HG03097 (cell line): Measurements from ENCODE around the gene PPP1R12B.
"Not testable (repeated sequence)": the region's sequence is repeated elsewhere in the genome, so short reads cannot be mapped to it uniquely, and the experiment has no call there.

ENCODE experiments used
- ATAC-seq: cut with Tn5 transposase; IDR thresholded peaks from one replicate; pipeline ENCODE4 v1.9.1; 2021; ENCODE audit not compliant: unreplicated experiment, low FRiP score

PPP1R12B gene

DNA sequence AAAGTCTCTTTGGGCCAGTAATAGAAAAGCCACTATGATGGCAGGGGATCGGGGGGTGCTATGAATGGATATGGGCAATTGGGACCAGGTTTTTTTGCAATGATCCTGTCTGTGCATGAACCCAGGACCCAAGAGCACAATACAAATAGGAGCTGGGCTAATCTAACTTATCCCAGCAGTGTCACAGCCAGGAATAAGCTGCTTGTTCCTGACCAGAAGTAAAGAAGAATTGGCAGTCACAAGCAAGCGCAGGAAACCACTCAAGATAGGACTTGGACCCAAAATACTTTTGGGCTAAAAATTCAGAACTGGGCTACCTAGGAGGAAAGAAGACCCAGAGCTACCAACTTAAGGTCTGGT lies 172.3 kb downstream of the PPP1R12B start:
- not testable (repeated sequence) for ATAC-seq

- not testable (repeated sequence) for ATAC-seq
Observed at GRCh38 chr1:202521484-202521883, 173.0 kb downstream of the PPP1R12B start.

GRCh38 chr1:202521886-202522285 lies 173.4 kb downstream of the PPP1R12B start:
- no peak for ATAC-seq

DNA sequence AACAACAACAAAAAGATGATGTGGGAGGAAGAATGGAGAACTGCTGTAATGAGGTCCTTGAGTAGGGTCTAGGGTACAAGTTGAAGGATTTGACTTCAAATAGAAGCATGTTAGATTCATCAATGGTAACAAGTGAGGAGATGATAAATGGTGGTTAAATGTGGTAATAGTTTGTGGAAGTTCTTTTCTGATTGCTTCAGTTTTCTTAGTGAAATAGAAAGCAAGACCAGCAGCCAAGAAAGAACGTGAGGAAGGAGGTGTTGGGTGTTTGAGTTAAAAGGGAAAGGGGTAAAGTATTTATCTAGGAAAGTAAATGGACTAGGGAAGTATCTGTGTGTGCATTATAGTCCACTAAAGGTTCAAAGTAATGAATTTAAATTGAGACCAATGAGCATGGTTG lies 177.6 kb downstream of the PPP1R12B start:
- ATAC-seq, result not testable (repeated sequence)

- not testable (repeated sequence) for ATAC-seq
Observed at GRCh38 chr1:202528096-202528722, 179.7 kb downstream of the PPP1R12B start.

DNA sequence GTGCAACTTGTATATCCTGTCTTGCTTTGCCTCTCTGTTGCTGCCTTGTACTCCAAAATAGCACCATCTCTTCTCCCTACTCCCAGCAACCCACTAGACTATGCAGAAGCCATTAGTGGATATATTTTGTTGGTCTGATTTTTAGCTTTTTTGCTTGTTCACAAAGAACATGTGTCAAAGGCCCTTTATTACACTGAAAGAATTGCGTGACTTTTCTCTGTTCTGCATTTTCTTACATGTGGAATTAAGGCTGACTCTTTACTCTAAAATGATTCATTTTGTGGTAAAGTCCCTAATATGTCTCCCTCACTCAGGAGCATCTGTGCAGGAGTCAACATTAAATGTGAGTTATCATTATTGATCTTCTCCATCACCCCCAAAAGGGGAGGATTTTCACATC lies 182.2 kb downstream of the PPP1R12B start:
- ATAC-seq, result not testable (repeated sequence)

- no peak for ATAC-seq
Observed at GRCh38 chr1:202531472-202531811, 182.9 kb downstream of the PPP1R12B start.

- ATAC-seq, result not testable (repeated sequence)
Observed at GRCh38 chr1:202531812-202532616, 183.5 kb downstream of the PPP1R12B start.

- not testable (repeated sequence) for ATAC-seq
Observed at GRCh38 chr1:202539166-202539574, 190.7 kb downstream of the PPP1R12B start.

DNA sequence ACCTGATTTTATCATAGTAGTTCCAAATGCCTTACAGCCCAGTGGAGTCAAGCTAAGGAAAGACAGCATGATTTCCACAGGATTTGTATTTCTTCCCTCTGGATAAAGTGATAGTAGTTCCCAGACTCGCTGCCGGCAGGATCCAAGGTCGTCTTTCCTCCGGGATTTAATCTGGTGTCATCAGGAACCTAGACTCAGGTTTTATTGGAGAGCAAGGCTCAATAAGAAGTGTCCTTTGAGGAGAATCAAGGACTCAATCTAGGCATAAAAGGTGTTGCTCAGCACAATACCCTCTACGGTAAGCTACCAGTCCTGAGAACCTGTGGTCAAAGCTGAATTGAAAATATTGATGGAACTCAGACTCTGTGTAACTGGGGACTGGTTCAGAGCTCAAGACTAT lies 191.1 kb downstream of the PPP1R12B start:
- not testable (repeated sequence) for ATAC-seq

GRCh38 chr1:202540014-202540413 lies 191.5 kb downstream of the PPP1R12B start:
- no peak for ATAC-seq

DNA sequence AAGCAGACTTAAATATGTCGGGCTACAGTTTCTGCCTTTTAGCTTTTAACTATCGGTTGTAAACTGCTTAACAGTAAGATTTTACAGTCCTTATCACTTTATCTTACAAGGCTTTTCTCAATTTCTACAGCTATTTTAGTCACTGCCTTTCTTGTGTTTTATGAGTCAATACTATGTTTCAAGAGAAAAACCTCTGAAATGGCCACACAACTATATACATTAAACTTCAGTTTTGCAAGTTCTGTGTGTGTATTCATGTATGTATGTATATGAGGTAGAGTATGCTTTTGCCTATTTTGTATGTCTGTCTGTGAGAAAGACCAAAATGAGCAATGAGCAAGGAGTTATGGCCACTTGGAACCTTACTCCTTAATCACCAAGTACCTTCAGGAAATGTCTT lies 191.9 kb downstream of the PPP1R12B start:
- no peak for ATAC-seq

DNA sequence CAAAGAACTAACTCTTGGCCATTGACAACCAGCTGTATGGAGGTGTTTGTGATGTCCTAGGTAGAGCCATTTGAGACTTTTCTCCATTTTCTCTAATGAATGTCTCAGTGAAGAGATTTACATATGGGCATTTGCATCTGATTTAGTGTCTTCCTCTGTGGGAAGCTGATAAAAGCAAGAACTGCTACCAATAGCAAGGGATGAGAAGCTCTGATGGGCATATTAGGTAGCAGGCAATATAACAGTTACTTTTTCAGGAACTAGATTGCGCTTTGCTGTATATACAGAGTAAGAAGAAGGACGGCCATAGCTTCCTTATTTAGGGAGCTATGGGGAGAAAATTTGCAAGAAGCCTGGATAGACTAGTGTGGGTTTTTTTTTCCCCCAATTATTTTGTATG lies 192.4 kb downstream of the PPP1R12B start:
- not testable (repeated sequence) for ATAC-seq

DNA sequence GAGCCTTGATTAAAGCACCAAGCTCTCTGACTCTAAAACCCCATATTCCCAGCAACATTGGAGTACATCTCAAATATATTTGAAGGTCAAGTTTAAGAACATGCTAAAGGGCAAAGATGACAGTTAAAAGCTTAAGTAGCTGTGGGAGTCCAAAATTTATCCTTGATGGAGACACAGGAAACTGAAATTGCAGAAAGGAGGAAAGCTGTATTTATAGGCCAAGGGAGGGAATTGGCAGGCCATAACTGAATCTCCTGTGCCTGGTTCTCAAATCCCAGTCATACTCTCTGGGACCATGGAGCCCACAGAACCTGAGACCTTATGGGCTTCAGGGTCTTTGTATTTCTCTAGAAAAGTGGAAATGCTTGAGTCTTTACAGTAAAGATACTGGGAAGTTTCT lies 193.9 kb downstream of the PPP1R12B start:
- ATAC-seq, result not testable (repeated sequence)

GRCh38 chr1:202543537-202543936 lies 195.0 kb downstream of the PPP1R12B start:
- ATAC-seq, result not testable (repeated sequence)

GRCh38 chr1:202544766-202545449 lies 196.4 kb downstream of the PPP1R12B start:
- not testable (repeated sequence) for ATAC-seq

GRCh38 chr1:202545647-202546303 lies 197.3 kb downstream of the PPP1R12B start:
- not testable (repeated sequence) for ATAC-seq

- peak; percentile 19 for ATAC-seq
Observed at GRCh38 chr1:202546377-202546776, 197.9 kb downstream of the PPP1R12B start.

DNA sequence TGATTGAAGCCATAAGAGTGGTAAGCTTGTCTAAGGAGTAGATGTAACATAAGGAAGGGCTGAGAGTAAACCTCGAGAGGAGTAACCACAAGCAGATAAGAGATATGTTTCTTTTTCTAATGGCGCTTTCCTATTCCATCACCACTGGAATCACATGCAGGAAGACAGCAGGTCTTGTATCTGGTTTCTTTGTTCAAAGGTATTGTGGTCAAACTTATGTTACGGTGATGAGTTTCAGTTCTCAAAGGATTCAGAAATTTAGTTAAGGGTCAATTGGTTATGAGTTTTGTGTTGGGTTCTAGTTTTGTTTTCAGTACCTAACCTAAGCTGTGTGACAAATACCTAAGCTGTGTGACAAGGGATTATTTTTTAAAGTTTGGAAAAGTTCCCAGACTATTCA lies 198.3 kb downstream of the PPP1R12B start:
- peak; percentile 69 for ATAC-seq

DNA sequence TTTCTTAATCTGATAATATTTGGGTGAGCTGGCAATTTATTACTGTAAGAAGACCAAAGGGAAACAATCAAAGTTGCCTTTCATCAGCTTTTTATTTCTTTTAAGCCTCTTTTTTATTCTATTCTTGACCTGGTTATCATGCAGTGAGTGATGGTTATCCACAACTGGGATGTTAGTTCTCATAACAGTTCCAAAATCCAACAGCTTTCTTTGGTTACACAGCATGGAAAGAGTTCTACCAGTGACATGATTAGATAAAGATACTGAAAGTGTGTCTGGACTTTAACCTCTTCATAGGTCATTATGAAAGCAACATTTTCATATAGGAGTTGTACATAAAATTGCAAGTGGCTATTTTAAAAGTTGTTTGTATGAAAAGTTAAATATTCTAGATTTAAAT lies 198.7 kb downstream of the PPP1R12B start:
- ATAC-seq, result no peak

DNA sequence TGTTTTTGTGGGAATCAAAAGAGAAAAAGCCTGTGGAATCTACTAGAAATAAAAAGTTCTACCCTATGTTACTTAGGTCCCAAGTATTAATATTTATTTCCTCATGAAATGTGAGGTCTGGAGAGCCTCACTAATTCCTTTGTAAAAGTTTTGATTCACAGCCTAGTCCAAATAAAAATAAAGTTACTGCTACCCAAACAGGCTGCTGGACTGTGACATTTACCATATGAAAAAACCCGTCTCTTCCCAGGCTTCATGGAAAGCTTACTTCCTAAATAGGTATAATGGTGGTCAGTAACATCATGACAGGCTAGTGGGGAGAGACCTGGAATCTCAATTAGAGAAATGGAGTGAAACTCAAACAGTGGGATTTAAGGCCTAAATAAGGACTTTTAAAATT lies 201.6 kb downstream of the PPP1R12B start:
- not testable (repeated sequence) for ATAC-seq
